GM19035 (cell line): ENCODE results near the gene FTO.

Experiments used
- ATAC-seq: cut with Tn5 transposase; IDR thresholded peaks from one replicate; pipeline ENCODE4 v1.9.1; 2021; ENCODE audit not compliant: unreplicated experiment

Gene FTO

GRCh38 chr16:53752560-53752959, 48.6 kb downstream of the FTO start:
- ATAC-seq = no peak

GRCh38 chr16:53753431-53753830, 49.5 kb downstream of the FTO start:
- ATAC-seq = no peak

- ATAC-seq = no peak
Measured at GRCh38 chr16:53755026-53755910, 51.3 kb downstream of the FTO start.

GRCh38 chr16:53756275-53756996, 52.5 kb downstream of the FTO start:
- ATAC-seq = no peak

- ATAC-seq = no peak
Measured at GRCh38 chr16:53757971-53758609, 54.1 kb downstream of the FTO start.

GRCh38 chr16:53761962-53762703, 58.2 kb downstream of the FTO start:
- ATAC-seq = no peak

- ATAC-seq = no peak
Measured at GRCh38 chr16:53766304-53767016, 62.5 kb downstream of the FTO start.

GRCh38 chr16:53768167-53768566, 64.2 kb downstream of the FTO start:
- no peak for ATAC-seq

- no peak for ATAC-seq
Measured at GRCh38 chr16:53768593-53768992, 64.6 kb downstream of the FTO start.

GRCh38 chr16:53769185-53769584, 65.2 kb downstream of the FTO start:
- ATAC-seq = no peak

GRCh38 chr16:53769787-53770186, 65.8 kb downstream of the FTO start:
- no peak for ATAC-seq

- ATAC-seq = no peak
Measured at GRCh38 chr16:53770641-53771040, 66.7 kb downstream of the FTO start.

GRCh38 chr16:53771655-53772497, 67.9 kb downstream of the FTO start:
- no peak for ATAC-seq

GRCh38 chr16:53773150-53773846, 69.3 kb downstream of the FTO start:
- ATAC-seq = no peak

- no peak for ATAC-seq
Measured at GRCh38 chr16:53773881-53774280, 69.9 kb downstream of the FTO start.

- no peak for ATAC-seq
Measured at GRCh38 chr16:53775106-53775820, 71.3 kb downstream of the FTO start.

GRCh38 chr16:53775821-53776431, 72.0 kb downstream of the FTO start:
- ATAC-seq = no peak

- no peak for ATAC-seq
Measured at GRCh38 chr16:53779186-53779585, 75.2 kb downstream of the FTO start.
